C4-2B (cell line): Measurements from ENCODE around the gene INPP4B.
"Not testable (repeated sequence)": the region's sequence is repeated elsewhere in the genome, so short reads cannot be mapped to it uniquely, and the experiment has no call there.

Experiments used
- H3K27ac ChIP-seq: fragments of 450-650 bp; 2 replicates; pipeline ENCODE4 v1.5.1; 2017
- ZFX ChIP-seq: fragments of 450-650 bp; IDR thresholded peaks from 2 replicates; pipeline ENCODE4 v1.6.1; 2017
- TF ChIP-seq, protein P1 (sequence below): fragments of 450-650 bp; conservative IDR thresholded peaks from 2 replicates; pipeline ENCODE4 v1.5.1; 2017; ENCODE audit warnings: mild to moderate bottlenecking

The INPP4B gene

DNA sequence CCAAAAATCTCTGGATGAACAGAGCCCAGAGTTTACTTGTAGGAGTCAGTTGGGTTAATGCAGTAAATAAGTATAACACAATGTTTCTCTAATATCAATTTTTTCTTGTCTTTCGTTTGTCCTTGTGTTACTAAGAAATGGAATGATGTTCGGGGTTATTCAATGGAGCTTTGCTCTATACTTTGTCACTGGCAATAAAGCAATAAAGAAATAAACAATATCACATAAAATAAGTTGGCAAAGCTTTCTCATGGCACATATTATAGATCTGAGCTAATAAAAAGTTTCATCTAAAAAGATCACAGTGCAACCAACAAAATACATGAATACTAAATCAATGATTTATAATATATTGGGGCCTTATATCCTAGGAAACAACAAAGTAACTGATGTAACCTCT lies 32.7 kb downstream of the INPP4B start:
- no peak overlapping the region for H3K27ac ChIP-seq
- TF ChIP-seq, protein P1, sequence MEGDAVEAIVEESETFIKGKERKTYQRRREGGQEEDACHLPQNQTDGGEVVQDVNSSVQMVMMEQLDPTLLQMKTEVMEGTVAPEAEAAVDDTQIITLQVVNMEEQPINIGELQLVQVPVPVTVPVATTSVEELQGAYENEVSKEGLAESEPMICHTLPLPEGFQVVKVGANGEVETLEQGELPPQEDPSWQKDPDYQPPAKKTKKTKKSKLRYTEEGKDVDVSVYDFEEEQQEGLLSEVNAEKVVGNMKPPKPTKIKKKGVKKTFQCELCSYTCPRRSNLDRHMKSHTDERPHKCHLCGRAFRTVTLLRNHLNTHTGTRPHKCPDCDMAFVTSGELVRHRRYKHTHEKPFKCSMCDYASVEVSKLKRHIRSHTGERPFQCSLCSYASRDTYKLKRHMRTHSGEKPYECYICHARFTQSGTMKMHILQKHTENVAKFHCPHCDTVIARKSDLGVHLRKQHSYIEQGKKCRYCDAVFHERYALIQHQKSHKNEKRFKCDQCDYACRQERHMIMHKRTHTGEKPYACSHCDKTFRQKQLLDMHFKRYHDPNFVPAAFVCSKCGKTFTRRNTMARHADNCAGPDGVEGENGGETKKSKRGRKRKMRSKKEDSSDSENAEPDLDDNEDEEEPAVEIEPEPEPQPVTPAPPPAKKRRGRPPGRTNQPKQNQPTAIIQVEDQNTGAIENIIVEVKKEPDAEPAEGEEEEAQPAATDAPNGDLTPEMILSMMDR, result no peak
- TF ChIP-seq ZFX, result no peak

DNA sequence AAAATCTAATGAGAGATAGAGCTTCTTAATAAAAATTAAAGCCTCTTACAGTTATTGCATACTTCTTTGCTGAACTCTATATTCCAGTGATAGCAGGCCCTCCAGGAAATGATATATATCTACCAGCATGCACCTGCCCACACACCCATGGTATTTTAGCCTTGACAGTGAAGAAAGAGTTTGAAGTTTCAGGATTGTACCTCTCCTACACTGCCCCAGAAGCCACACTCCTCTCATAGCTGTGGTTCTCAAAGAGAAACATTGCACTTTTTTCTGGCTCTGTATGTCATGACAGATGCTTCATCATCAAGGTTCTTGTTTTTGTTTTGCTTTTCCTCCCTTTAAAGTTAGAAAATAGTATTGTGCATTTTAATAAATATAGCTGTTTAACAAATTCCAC lies 34.0 kb downstream of the INPP4B start:
- TF ChIP-seq, protein P1, result no peak
- no peak overlapping the region for H3K27ac ChIP-seq

DNA sequence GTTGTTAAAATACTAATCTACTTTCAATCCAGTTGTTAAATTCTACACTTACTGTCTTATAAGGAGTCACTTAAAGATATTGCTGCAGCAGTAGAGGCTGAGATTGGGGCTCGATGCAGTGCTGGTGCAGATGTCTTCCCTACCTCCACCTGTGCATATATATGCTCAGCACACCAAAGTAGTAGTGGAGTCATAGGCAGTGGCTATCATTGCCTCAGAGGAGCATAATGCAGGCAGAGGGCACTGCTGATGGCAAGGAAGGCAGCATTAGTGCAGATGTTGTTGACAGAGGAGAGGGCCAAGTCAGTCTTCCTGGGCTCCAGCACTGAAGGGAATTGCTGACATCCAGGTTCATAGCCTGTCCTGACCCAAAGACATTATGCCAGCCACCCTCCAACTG lies 35.1 kb downstream of the INPP4B start:
- no peak for TF ChIP-seq ZFX
- TF ChIP-seq, protein P1, result no peak
- no peak overlapping the region for H3K27ac ChIP-seq

DNA sequence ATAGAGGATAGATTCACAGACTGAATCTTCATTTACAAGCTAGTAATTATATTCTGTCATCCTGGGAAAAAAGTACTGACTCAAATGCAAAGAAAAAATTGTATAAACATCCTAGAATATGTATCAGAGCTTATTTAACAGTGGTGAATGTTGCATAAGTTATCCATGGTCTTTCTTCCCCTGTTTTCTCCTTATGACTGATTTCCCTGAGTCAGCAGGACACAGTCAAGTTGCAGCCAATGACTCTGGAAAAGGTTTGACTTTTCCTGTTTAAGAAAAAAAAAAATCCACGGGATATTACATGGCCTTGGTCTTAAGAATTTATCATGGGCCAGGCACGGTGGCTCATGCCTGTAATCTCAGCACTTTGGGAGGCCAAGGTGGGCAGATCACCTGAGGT lies 36.5 kb downstream of the INPP4B start:
- TF ChIP-seq, protein P1, result no peak
- TF ChIP-seq ZFX, result no peak
- no peak overlapping the region for H3K27ac ChIP-seq

DNA sequence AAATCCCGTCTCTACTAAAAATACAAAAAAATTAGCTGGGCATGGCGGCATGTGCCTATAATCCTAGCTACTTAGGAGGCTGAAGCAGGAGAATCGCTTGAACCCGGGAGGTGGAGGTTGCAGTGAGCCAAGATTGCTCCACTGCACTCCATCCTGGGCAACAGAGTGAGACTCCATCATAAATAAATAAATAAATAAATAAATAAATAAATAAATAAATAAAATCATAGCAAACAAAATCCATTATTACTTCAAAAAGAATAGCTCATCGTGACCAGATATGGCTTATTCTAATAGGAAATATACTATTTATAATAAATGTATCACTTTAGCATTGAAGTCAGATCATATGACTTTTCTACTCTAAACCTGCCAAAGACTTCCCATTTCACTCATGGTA lies 42.2 kb downstream of the INPP4B start:
- not testable (repeated sequence) for H3K27ac ChIP-seq

DNA sequence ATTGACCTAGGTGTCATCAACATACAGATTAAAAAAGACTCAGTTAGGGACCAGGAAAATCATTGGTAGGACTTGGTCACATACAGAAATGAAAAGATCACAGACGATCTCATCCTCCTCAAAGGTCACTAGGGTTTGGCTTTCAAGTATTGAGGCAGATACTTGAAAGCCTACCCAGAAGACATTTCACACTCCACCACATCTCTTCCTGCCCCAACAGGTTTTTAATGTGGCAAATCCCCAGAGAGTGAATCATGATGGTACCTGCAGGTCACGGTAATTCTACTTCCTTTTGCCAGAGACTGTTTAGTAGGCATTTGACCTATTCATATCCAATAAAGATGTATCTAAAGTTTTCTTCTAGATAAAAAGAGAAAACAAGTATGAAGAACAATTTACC lies 44.1 kb downstream of the INPP4B start:
- TF ChIP-seq, protein P1, result no peak
- TF ChIP-seq ZFX, result no peak
- H3K27ac ChIP-seq, result no peak overlapping the region

DNA sequence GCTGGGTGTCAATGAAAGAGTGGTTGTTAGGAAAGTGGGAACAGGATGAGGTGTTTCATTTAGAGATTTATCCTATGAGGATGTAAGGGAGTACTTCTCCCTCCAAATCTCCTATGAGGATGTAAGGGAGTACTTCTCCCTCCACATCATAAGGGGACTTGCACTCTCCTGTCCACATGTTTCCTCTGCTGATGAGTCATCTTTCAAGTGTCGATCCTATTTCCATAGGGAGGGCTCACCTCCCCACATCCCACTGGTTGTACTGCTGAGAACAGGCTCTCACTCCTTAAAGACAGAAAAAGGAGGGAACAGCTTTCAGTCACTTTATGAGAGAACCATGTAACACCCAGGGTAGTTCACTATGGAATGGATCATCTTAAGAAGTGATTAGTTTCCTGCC lies 65.0 kb downstream of the INPP4B start:
- no peak overlapping the region for H3K27ac ChIP-seq
- TF ChIP-seq ZFX, result no peak
- TF ChIP-seq, protein P1, result no peak

DNA sequence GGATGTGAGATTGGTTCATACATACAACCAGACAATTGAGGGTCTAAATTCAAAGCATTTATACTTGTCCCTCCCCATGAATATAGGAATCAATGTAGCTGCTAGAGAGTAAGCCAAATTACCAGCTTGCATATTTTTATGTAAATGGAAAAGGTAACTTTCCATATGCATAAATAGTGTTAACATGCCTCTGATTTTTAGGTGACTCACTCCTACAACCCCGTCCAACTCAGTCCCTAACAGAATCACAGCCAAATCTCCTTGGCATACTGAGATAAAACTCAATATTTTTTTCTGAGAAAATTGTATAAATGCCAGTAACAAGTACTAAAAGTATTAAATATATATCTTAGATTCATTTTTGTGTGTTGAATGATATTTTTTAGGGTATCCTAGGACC lies 67.2 kb downstream of the INPP4B start:
- TF ChIP-seq, protein P1, result no peak
- TF ChIP-seq ZFX, result no peak
- H3K27ac ChIP-seq, result no peak overlapping the region
